ENCODE measurements around the gene SH3RF2. TPM values are rescaled to one million over a fixed set of nuclear protein-coding genes. Genes with fewer than 3 reads are reported as not detected.

The SH3RF2 gene
- total RNA-seq, 2 experiments from 2014 or later: not detected

DNA sequence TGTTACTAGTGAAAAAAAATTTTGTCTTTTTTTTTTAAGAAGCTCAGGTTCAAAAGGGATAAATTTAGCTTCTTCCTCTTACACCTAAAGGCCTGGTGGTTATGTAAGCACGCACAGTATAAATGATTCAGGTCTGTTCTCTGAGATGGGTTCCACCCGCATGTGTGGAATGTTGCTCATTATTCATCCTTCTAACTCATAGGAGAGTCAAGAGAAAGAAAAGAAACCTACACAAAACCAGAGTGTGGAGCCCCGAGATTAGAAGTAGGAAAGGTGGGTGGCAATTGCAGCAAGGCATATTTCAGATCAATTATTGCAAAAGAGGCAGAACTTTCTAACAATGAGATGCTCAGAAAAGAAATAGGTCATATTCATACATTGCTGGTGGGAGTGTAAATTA, 155.5 kb downstream of the SH3RF2 start:
- CTCF ChIA-PET (ENCODE audit: unreplicated experiment): no interaction called here
- no peak for DNase-seq (ENCODE audit: low spot score)
- BruUV-seq (replicated peaks): no TSS peak
- TF ChIP-seq EZH2phosphoT487 (IDR thresholded peaks at IDR 0.05; ENCODE audit: borderline replicate concordance, low read depth, low read length): no peak
- TF ChIP-seq, protein P1, sequence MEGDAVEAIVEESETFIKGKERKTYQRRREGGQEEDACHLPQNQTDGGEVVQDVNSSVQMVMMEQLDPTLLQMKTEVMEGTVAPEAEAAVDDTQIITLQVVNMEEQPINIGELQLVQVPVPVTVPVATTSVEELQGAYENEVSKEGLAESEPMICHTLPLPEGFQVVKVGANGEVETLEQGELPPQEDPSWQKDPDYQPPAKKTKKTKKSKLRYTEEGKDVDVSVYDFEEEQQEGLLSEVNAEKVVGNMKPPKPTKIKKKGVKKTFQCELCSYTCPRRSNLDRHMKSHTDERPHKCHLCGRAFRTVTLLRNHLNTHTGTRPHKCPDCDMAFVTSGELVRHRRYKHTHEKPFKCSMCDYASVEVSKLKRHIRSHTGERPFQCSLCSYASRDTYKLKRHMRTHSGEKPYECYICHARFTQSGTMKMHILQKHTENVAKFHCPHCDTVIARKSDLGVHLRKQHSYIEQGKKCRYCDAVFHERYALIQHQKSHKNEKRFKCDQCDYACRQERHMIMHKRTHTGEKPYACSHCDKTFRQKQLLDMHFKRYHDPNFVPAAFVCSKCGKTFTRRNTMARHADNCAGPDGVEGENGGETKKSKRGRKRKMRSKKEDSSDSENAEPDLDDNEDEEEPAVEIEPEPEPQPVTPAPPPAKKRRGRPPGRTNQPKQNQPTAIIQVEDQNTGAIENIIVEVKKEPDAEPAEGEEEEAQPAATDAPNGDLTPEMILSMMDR (conservative IDR thresholded peaks at IDR 0.05; ENCODE audit: low read length): no peak
- H2AFZ ChIP-seq (ENCODE audit: low read length): no peak overlapping the region
- no peaks in the 10 kb centered on the region for H4K20me1 ChIP-seq (ENCODE audit: insufficient read depth, low read length)
- no peak overlapping the region for H3K27ac ChIP-seq (ENCODE audit: low read depth, low read length, poor library complexity, severe bottlenecking)
- no peak overlapping the region for H3K4me3 ChIP-seq (ENCODE audit: low read depth, low read length, poor library complexity, severe bottlenecking)
- no peaks in the 10 kb centered on the region for H3K79me2 ChIP-seq (ENCODE audit: insufficient read depth, low read depth, low read length)
- no peaks in the 10 kb centered on the region for H3K9me2 ChIP-seq (ENCODE audit: insufficient read depth, low read length)
- no peaks in the 10 kb centered on the region for H3K4me1 ChIP-seq (ENCODE audit: insufficient read depth, low read length, poor library complexity, severe bottlenecking)
- no peak overlapping the region for H3K4me2 ChIP-seq (ENCODE audit: low read length)
- POLR2A ChIA-PET: interaction anchor here (0.6 to 1.4 kb wide), 3 partner anchors 10 to 1421 kb away, joined by 3 to 5 read pairs (median 3); no protein-coding TSS in a partner anchor
- intact Hi-C loops (cut with micrococcal nuclease; ENCODE audit: unreplicated experiment): no loop called here
- no peaks in the 10 kb centered on the region for H3K36me3 ChIP-seq (ENCODE audit: insufficient read depth, low read length)
- H3K9me3 ChIP-seq (ENCODE audit: low read length): no peaks in the 10 kb centered on the region

DNA sequence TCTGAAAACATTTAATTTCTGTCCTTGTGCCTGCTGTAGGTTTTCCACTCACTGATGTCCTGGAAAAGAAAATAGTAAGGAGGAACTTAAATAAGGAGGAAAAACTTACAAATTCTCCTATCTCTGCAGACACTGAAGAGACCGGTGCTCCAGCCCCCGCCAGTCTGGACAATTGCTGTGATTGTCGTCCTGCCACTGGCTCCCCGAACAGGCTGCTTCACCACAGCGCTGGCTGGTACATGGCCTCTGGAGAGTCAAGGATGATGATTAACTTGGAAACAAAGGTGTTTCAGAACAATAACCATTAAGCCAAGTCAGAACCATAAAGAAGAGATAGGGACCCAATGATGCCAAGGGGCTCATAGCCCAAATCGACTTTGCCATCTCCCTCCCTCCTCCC, 161.7 kb downstream of the SH3RF2 start:
- intact Hi-C loops (cut with micrococcal nuclease; ENCODE audit: unreplicated experiment): no loop called here
- no TSS peak for BruUV-seq (replicated peaks)
- H3K4me2 ChIP-seq (ENCODE audit: low read length): no peak overlapping the region
- H3K9me2 ChIP-seq (ENCODE audit: insufficient read depth, low read length): no peaks in the 10 kb centered on the region
- no peak overlapping the region for H2AFZ ChIP-seq (ENCODE audit: low read length)
- no peak overlapping the region for H3K27ac ChIP-seq (ENCODE audit: low read depth, low read length, poor library complexity, severe bottlenecking)
- no peaks in the 10 kb centered on the region for H3K36me3 ChIP-seq (ENCODE audit: insufficient read depth, low read length)
- no peak overlapping the region for H3K4me3 ChIP-seq (ENCODE audit: low read depth, low read length, poor library complexity, severe bottlenecking)
- H3K79me2 ChIP-seq (ENCODE audit: insufficient read depth, low read depth, low read length): no peaks in the 10 kb centered on the region
- ChIA-PET POLR2A (interaction anchor here (0.7 to 0.9 kb wide), 2 partner anchors 8 to 21 kb away, joined by 3 read pairs; partner anchors contain the start of gene PLAC8L1), CTCF (ENCODE audit: unreplicated experiment) (interaction anchor here (0.8 kb wide), 1 partner anchor 35 kb away, joined by 3 read pairs; no protein-coding TSS in a partner anchor)
- TF ChIP-seq, protein P1 (conservative IDR thresholded peaks at IDR 0.05; ENCODE audit: low read length): no peak
- H3K4me1 ChIP-seq (ENCODE audit: insufficient read depth, low read length, poor library complexity, severe bottlenecking): no peaks in the 10 kb centered on the region
- DNase-seq (ENCODE audit: low spot score): no peak
- no peaks in the 10 kb centered on the region for H4K20me1 ChIP-seq (ENCODE audit: insufficient read depth, low read length)
- H3K9me3 ChIP-seq (ENCODE audit: low read length): no peaks in the 10 kb centered on the region

DNA sequence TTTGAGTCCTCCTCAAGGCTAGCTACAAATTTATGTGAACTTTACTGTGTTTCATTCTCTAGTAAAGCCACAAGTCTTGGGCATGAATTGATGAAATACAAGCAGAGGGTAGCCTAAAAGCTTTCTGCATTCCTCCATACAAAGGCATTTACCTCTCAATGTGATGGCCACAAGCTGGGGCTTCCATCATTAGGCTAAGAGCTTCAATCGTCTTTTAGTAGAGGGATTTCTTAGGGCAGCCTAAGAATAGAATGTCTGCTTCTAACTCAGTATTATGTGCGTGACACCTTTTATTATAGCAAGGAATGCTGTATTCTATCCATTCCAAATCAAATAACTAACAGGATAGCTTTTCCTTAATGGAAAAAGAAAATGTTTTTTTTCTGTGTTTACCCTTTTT, 165.3 kb downstream of the SH3RF2 start:
- H3K27ac ChIP-seq (ENCODE audit: low read depth, low read length, poor library complexity, severe bottlenecking): no peak overlapping the region
- H3K9me3 ChIP-seq (ENCODE audit: low read length): no peaks in the 10 kb centered on the region
- no peaks in the 10 kb centered on the region for H4K20me1 ChIP-seq (ENCODE audit: insufficient read depth, low read length)
- no peaks in the 10 kb centered on the region for H3K9me2 ChIP-seq (ENCODE audit: insufficient read depth, low read length)
- intact Hi-C loops (cut with micrococcal nuclease; ENCODE audit: unreplicated experiment): no loop called here
- H2AFZ ChIP-seq (ENCODE audit: low read length): no peak overlapping the region
- no TSS peak for BruUV-seq (replicated peaks)
- no peak overlapping the region for H3K4me2 ChIP-seq (ENCODE audit: low read length)
- peaks cover 9% of the 10 kb centered on the region; the same call in 1 of the 2 replicates for H3K36me3 ChIP-seq (ENCODE audit: insufficient read depth, low read length)
- H3K79me2 ChIP-seq (ENCODE audit: insufficient read depth, low read depth, low read length): no peaks in the 10 kb centered on the region
- TF ChIP-seq, protein P1 (conservative IDR thresholded peaks at IDR 0.05; ENCODE audit: low read length): no peak
- no peak for TF ChIP-seq EZH2phosphoT487 (IDR thresholded peaks at IDR 0.05; ENCODE audit: borderline replicate concordance, low read depth, low read length)
- peaks cover 8% of the 10 kb centered on the region for H3K4me1 ChIP-seq (ENCODE audit: insufficient read depth, low read length, poor library complexity, severe bottlenecking)
- no peak overlapping the region for H3K4me3 ChIP-seq (ENCODE audit: low read depth, low read length, poor library complexity, severe bottlenecking)
- POLR2A ChIA-PET: interaction anchor here (0.6 to 1.9 kb wide), 10 partner anchors 9 to 759 kb away, joined by 3 to 5 read pairs (median 3); no protein-coding TSS in a partner anchor
- CTCF ChIA-PET (ENCODE audit: unreplicated experiment): no interaction called here
- DNase-seq (ENCODE audit: low spot score): no peak

Measured in OCI-LY7 (cell line).